T1000 (cell line): ENCODE measurements around the gene GALNT10.

ENCODE experiments used
- DNase-seq: peaks from one replicate; lab custom pipeline; 2025; ENCODE audit warnings: mixed read lengths; lab: John Stamatoyannopoulos, UW

Gene GALNT10

DNA sequence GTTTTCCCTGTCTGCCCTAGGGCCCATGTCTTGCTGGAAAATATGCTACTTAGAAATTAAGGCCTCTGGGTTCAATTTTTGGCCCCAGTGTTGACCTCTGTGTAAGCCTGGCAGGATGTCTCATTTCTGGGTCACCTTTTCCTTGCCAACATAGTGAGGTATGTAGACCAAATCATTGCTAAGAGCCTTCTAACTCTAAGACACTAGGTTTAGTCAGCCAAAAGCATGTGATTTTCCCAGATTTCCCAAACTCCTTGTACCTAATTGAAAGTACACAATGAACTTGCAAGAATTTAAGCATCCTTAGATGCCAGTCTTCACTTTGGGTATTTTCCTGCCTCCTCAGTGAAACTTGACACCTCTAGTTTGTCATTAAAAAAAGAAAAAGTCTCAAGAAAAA is 77.0 kb downstream of the GALNT10 start:
- DNase-seq = no peak

DNA sequence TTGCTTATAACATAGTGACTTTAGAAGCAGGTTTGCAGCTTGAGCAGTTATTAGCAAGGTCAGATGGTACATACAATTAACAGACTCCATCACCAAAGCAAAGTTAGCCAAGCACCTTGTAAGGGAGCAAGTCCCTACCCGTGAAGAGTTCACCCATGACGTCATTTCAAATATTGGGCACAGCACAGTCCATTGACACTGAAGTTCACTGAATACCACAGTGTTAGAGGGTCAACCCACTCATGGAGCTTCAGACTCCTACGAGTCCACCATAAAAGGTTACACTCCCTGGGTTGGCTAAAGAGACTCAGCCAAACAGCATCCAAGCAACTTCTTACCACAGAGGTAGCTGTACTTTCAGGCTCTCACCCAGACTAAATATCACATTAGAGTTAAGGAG is 77.5 kb downstream of the GALNT10 start:
- DNase-seq = no peak

DNA sequence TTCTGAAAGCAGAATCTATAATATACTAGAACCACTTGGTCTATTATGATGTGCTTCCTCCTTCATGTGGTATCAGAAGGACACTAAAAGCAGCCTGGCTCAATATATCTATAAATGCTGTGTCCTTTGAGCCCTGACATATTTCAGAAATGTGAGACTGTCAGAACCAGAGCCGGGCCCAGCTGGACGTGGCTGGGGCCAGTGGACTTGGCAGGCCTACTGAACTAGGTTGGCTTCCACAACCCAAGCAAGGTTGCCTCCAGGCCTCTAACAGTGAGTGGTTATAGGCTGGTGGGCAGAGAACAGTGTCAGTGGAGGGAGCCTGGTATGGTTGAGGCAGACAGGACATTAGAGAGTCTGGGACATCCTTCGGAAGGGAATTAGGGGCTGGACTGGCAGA is 78.9 kb downstream of the GALNT10 start:
- DNase-seq = no peak

DNA sequence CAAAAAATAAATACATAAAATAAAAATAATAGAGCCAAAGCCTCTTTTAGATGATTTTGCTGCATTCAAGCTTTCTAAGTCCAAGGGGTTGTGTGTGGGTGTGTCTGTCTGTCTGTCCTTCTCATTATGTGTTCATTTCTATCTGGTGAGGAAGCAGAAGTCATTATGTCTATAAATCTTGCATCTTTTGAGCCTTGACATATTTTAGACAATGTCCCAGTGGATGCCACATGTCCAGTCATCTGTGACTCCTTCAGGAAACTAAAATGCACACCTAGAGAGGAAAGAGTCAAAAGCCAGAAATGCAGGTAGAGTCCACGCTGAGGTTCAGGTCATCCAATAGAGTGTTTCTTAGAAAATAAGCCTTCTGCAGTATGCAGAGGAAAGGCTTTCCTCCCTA is 80.9 kb downstream of the GALNT10 start:
- no peak for DNase-seq

DNA sequence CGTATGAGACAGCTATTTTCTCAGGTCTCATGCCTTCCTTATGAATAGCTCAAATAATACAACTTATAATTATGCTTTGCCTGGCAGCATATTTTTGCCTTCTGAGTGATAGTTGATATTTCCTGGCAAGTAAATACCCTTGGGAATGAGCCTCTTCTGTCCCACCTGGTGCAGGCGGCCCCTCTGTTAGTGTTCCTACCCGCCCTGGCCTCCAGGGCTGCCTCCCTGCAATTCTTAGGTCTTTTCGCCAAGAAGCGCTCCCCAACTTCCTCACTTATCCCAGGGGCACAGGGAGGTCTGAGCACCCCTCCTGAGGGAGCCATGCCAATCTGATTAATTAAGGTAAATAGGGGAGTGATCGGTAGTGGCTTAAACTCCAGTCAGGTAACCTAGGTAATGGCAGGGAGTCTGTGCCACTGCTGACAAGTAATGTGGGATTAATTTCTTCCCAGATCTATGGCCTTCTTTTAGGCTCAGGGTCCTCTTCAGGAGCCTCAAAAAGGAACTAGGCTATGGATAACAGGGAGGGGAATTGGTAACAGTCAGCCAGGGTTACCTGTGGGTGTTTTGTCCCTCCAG is 81.5 kb downstream of the GALNT10 start:
- no peak for DNase-seq

DNA sequence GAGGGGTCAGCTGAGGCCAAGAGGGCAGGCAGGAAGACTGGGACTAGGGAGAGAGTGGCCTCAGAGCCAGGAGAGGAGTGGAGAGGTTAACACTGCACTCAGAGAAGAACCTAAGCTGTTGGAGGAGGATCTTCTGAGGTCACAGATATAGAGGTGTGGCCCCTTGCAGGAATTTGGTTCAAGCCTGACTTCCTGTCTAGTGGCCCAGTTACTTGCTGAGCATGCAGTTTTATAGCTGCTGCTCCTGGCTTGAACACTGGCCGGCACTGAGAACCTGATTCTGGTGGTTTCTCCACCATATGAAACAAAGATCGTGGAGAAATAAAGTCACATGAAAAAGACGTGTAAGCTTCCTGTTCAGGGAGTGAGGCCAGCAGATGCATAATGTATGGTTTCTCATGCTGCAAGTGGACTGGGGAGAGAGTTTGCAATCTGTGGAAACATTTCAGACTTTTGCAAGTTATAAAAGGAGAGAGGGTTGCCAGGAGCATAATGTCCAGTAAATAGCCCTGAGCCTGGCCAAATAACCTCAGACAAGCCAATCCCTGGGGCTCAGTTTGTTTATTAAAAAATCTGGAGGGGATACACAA is 82.6 kb downstream of the GALNT10 start:
- DNase-seq = no peak

DNA sequence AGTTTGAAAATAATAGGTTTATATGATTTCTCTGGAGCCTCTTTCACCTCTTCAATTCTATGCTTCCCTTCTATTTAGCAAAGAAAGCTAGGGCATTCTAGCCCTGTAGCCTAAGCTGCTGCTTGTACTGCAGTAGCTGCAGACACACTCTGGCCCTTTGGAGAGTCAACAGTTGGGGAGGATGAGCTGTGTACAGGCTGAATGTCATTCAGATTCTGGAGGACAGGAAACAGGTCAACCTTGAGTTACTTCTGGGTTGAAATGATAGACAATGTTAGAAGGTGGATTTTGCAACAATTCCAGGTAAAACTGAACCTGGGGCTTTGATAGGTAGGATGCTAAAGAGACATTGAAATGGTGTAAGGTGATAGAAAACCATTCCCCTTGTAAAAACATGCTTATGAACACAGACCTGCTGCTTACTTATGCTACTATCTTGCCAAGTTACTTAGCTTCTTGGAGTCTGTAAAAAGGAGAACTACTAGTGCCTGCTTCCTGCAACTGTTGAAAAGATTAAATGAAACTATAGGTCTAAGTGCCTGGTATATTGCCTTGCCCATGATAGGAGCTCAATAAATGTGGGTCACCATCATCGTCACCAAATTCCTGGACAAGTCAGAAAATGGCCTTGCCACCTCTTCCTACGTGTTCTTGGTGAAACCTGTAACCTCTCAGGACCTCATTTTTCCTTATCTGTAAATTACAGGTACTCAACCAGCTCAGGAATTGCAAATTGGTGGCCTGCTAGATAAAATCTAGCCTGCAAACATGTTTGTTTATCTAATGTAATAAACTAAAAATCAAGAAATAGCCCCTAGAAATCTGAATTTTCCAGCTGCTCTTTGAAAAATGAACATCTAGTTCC is 83.7 kb downstream of the GALNT10 start:
- DNase-seq = no peak

DNA sequence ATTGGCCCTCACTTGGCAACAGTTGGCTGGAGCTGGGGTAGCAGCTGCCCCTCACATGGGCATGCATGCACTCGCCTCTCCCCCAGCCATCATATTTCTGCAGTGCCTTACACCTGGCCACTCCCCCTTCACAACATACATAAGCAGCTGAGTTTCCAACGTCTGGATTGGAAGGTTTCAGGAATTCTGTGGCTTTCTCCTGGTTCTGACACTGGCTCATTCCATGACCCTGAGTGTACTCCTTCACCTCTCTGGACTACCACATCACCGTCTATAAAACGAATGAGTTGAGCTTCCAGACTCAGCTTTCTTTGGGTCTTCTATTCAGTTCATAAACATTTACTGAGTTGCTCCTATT is 84.3 kb downstream of the GALNT10 start:
- no peak for DNase-seq

DNA sequence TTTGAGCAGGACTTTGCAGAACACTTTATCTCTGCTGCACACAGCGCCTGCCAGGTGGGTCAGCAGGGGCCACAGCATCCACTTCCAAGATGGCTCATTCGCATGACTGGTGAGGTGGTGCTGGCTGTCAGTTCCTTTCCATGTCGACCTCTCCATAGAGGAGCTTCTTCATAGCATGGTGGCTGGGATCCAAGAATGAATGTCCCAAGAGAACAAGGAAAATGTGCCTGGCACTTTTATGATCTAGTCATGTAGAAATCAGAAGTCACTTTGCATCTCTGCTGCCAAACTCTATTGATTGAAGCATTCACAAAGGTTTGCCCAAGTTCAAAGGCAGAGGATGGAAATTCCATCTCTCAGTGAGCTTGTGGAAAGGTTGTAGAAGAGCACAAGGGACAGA is 85.0 kb downstream of the GALNT10 start:
- no peak for DNase-seq

DNA sequence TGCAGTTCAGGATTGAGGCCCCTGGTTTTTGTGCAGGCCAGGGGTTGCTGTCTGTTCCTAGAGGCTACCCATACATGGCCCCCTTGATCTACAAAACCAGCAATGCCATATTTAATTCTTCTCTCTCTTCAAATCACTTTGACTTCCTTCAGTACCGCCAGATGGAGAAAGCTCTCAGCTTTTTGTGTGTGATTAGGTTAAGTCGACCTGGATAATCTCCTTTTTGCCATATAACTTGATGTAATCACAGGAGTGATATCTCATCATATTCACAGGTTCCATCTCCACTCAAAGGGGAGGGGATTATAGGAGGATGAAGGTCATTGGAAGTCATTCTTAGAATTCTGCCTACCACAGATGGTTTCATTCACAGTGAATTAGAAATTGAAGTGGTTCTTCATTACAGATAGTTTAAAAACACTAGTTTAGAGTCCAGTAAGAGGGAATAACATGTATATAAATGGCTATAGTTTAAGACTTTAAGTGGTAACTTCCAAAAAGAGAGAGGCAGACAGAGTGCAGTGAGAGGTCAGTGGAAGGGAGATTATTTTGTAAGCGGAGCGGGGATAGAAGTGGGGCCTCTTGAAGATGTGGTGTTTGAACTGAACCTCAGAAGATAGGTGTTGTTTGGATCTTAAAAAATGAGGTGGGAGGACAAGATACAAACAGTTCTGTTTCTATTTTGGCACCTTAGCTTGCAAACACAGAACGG is 85.9 kb downstream of the GALNT10 start:
- DNase-seq = no peak

DNA sequence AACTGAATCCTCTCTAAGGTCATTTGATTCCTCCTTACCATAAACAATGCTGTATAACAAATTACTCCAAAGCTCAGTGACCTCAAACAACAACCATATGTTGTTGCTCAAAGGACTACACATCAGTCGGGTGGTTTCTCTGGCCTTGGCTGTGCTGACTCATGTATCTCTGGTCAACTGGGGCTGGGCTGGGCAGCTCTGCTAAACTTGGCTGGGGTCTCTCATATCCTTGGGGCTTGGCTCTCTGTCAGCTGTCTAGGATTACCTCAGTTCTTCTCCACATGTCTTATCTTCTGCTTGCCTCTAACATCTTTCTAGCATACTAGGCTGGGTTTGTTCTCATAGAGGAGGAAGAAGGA is 86.4 kb downstream of the GALNT10 start:
- no peak for DNase-seq

DNA sequence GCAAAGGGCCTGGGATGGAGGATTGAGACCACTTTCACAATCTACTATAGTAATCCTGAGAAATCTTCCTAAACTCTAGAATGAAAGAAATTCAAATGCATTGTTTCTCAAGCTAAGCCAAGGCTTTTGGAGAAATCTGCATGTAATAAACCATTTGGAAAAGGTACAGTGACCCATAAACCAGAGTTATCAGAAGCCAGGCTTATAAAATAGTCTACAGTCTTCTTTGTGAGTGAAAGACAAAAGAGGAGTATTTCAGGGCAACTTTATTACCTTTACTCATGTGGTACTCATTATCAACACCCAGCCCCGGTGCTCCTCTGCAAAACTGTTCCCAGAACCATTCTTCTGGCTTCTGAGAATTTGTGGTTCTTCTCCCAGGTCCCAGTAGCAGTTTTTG is 87.0 kb downstream of the GALNT10 start:
- no peak for DNase-seq

DNA sequence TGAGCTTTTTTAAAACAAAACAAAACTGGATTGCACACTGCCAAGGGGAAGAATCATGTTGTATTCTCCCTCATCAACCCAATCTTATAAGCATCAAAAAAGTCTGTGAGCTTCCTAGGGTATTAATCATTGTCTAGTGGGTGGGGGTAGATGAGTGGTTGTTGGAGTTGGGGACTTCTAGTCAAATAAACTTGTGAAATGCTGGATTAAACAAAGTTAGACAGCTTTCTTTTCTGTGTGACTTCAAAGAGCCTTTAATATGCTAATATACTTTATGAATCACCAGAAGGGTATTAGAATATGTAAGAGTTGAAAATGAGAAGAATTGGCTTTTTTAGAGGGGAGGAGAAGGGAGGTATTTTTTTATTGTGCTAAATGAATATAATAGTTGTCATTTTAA is 87.7 kb downstream of the GALNT10 start:
- DNase-seq = no peak

DNA sequence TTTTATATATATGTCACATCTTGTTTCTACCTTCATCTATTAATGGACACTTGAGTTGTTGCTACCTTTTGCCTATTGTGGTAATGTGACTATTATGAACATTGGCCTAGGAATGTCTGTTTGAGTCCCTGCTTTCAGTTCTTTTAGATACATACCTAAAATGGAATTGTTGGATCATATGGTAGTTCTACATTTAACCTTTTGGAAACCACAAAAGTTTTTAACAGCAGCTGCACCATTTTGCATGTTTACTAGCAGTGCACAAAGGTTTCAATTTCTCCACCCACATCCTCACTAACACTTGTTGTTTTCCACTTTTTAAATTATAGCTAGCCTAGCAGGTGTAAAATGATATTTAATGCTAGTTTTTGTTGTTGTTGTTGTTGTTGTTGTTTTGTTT is 88.4 kb downstream of the GALNT10 start:
- DNase-seq = no peak

DNA sequence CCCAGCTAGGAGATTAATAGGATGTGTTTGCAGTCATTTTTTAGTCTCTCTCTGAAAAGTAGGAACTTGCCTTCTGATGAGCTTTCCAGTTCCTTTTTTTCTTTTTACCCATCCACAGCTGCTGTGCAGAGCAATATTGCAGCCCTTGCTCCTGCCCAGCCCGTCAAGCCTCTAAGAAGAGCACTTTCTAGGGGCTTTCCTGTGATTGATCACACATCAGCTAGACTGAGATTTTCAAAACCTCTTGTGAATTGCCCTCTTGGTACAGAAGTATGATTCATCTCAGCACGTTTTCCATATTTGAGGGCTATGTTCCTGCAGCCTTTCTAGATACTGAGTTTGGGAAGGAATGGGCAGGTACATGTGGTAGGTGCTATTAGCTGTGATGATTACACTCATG is 93.9 kb downstream of the GALNT10 start:
- DNase-seq = no peak

DNA sequence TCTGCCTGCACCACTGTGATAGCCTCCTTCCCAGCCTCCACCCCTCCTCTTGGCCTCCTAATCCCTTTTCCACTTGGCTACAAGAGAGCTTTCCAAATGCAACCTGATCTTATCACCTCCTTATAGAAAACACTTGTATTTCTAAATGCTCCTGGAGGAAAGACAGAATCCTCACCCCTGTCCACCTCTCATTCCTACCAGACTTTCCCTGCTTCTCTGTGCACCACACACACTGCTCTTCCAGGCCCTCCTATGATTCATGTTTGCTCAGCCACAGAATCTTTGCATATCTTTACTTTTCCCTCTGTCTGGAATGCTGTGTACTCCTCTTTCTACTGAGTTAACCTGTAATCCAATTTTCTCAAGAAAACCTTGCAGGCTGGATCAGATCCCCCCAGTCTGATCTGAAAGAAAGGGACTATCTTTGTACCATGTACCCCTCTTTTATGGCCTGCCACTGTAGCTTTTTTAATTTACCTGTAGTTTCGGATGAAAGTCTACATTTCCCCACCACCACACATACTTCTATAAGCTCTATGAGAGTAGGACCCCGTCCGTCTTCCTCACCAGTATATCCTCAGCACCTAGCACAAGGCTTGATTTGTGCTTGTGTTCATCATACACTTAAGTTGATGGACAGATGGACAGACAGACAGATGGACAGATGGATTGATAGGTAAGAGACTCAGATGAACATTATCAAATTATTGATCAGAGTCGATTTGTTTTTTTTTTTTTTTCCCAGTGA is 95.3 kb downstream of the GALNT10 start:
- no peak for DNase-seq

DNA sequence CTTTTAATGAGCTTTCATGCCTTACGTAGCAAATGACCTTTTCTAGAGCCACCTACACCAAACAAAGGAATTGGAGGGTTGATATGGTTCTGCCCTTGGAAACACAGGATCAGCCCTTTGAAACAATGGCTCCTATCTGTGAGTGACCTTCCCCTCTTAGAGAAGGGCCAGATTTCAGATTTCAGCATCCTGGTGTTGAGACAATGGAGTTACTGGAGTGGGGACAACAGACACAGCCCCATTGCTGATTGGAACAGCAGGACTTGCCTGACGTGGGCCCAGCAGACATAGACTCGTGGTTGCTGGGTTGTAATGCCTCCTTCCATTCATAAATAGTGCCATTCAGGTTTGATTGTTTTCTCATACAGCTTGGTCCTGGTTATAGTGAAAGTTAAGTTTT is 96.0 kb downstream of the GALNT10 start:
- no peak for DNase-seq

DNA sequence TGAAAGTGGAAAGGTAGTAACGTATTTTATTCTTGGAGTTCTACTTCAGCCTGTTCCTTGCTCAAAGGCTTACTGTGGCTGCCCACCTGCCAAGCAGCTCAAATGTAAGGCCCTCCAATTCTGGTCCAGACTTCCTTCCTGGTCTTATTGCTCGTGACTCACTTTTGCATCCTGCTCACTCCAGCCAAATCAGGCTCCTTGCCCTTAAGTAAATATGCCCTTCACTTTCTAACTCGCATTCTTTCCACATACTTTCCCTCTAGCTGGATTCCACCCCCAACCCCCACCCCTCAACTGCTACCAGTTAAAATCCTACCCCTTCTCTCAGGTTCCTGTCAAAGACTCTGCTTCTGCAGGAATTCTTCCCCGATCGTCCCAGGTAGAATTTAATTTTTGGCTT is 96.6 kb downstream of the GALNT10 start:
- no peak for DNase-seq

DNA sequence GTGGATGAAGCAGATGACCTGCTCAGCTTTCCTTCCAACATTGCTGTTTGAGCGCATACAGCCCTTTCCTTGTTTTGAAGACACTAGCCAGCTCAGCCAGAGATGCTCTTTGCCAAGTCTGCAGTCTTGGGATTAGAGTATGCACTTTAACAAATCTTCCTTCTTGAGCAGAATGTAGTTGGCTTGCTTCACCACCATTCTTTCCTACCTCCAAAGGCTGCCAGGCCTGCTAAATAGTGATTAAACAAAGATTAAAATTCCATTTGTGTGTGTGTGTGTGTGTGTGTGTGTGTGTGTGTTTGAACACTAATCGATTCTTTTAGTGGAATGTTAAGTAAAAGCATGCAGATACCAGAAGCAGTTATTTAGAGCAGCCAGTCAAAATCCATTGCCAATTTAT is 97.6 kb downstream of the GALNT10 start:
- DNase-seq = no peak

DNA sequence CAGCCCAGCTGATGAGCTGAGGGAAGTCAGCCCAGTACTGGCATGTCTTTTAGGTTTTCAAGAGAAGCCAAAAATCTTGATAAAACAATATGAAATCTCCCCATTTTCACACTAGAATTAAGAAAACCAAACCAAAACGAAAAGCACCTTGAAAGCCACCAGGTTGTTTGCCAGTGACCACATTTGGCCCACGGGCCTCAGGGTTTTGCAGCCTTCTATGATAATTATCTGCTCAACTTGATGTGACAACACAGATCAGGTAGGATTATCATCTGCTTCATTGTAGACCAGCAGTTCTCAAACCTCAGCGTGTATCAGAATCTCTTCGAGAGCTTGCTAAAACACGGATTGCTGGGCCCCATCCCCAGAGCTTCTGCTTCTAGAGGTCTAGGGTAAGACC is 101.4 kb downstream of the GALNT10 start:
- no peak for DNase-seq

DNA sequence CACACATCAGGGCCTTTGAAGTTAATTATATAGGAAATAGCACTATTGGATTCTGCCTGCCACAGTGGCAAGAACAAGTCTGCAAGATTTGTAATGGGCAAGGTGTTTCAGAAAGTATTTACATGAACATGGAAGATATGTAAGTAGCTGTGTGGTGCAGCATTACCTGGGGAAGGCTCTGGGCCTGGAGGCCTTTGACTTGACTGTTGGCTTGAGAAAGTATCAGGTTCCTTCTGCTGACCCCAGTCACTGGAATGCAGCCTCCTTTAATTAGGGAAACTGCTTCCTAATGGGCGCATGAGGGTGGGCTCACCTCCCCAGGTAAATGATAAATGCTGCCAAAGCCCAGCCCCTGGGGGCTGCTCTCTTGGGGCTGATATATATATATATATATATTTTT is 102.7 kb downstream of the GALNT10 start:
- DNase-seq = no peak

DNA sequence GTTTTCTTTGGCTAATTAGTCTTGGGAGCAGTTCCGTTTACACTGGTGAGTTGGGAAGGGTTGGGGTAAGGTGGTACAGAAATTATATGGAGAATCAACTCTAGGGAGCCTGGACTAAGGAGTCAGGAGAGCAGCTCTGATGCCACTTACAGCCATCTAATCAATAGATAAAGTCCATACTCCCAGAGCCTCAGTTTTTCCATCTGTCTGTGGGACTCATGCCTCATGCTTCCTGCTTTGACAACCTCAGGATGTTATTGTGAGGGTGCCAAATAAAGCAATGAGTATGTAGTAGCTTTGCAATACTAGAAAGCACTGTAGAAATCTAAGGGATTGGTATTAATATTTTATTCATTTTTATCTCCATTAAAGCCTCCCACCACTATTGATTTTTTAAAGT is 105.0 kb downstream of the GALNT10 start:
- no peak for DNase-seq
